GM19438 (cell line): ENCODE measurements around the gene MYD88.
"Not testable (repeated sequence)": the region's sequence is repeated elsewhere in the genome, so short reads cannot be mapped to it uniquely, and the experiment has no call there.

Experiments
- ATAC-seq: cut with Tn5 transposase; IDR thresholded peaks from one replicate; pipeline ENCODE4 v1.9.1; 2021; ENCODE audit warnings: low read depth; ENCODE audit not compliant: unreplicated experiment

MYD88 gene

GRCh38 chr3:38140326-38141172 is 2.1 kb downstream of the MYD88 start:
- ATAC-seq: no peak

- no peak for ATAC-seq
These were observed 2.9 kb downstream of the MYD88 start for GRCh38 chr3:38141173-38141951.

GRCh38 chr3:38141952-38142273 is 3.5 kb downstream of the MYD88 start:
- ATAC-seq: no peak

- ATAC-seq: no peak
These were observed 4.5 kb downstream of the MYD88 start for GRCh38 chr3:38142959-38143358.

- ATAC-seq: no peak
These were observed 5.0 kb downstream of the MYD88 start for GRCh38 chr3:38143511-38143910.

- no peak for ATAC-seq
These were observed 8.0 kb downstream of the MYD88 start for GRCh38 chr3:38146504-38146903.

GRCh38 chr3:38147421-38147820 is 9.0 kb downstream of the MYD88 start:
- no peak for ATAC-seq

GRCh38 chr3:38148311-38148882 is 9.9 kb downstream of the MYD88 start:
- ATAC-seq: no peak

GRCh38 chr3:38149708-38150107 is 11.2 kb downstream of the MYD88 start:
- ATAC-seq: no peak

- ATAC-seq: no peak
These were observed 12.5 kb downstream of the MYD88 start for GRCh38 chr3:38150780-38151528.

GRCh38 chr3:38151667-38152265 is 13.3 kb downstream of the MYD88 start:
- no peak for ATAC-seq

GRCh38 chr3:38152609-38153008 is 14.1 kb downstream of the MYD88 start:
- no peak for ATAC-seq

GRCh38 chr3:38153221-38153620 is 14.8 kb downstream of the MYD88 start:
- no peak for ATAC-seq

- no peak for ATAC-seq
These were observed 15.6 kb downstream of the MYD88 start for GRCh38 chr3:38154033-38154494.

- no peak for ATAC-seq
These were observed 16.3 kb downstream of the MYD88 start for GRCh38 chr3:38154625-38155255.

GRCh38 chr3:38155825-38156224 is 17.4 kb downstream of the MYD88 start:
- ATAC-seq: no peak

GRCh38 chr3:38157117-38157516 is 18.7 kb downstream of the MYD88 start:
- ATAC-seq: no peak

GRCh38 chr3:38157595-38157994 is 19.1 kb downstream of the MYD88 start:
- ATAC-seq: no peak

- ATAC-seq: no peak
These were observed 20.0 kb downstream of the MYD88 start for GRCh38 chr3:38158472-38158871.

GRCh38 chr3:38160704-38161103 is 22.2 kb downstream of the MYD88 start:
- ATAC-seq: not testable (repeated sequence)
